ENCODE results near the gene SCN9A. TPM values are rescaled to one million over a fixed set of nuclear protein-coding genes. Genes with fewer than 3 reads are reported as not detected.
A peak's percentile ranks its signal among the peaks of the same experiment; 100 is the strongest.

Gene SCN9A
- total and polyA plus RNA-seq, 9 of the 15 experiments (the other 6 are each of a cell fraction or from before 2014, with no cell fraction given): 1.4 to 22.8 (median 7.1) TPM

- TF ChIP-seq, protein P1, sequence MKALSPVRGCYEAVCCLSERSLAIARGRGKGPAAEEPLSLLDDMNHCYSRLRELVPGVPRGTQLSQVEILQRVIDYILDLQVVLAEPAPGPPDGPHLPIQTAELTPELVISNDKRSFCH (CRISPR knock-in tag; IDR thresholded peaks at IDR 0.05): no peak
- TF ChIP-seq, protein P1 (tag; IDR thresholded peaks at IDR 0.05): no peak
- TF ChIP-seq ZNF592 (IDR thresholded peaks at IDR 0.05) (peak; percentile 63), DACH1 (IDR thresholded peaks at IDR 0.05; ENCODE audit: partially characterized antibody) (peak; percentile 4), NFRKB (IDR thresholded peaks at IDR 0.05; ENCODE audit: low read depth) (0 out of 2 replicates have a peak, but pooled peaks have one; percentile 16), RAD21 (CRISPR knock-in tag; conservative IDR thresholded peaks at IDR 0.05 in 1 of 2, IDR thresholded peaks at IDR 0.05 in 1 of 2) (peak; percentile 70 to 87), POLR2H (tag; IDR thresholded peaks at IDR 0.05; ENCODE audit: low read depth) (peak; percentile 39; the same call in 1 of the 2 replicates), NR2C2 (CRISPR knock-in tag; IDR thresholded peaks at IDR 0.05) (no peak), NR2C2 (tag; IDR thresholded peaks at IDR 0.05) (peak; percentile 12; the same call in 1 of the 2 replicates), CEBPG (CRISPR knock-in tag; IDR thresholded peaks at IDR 0.05) (no peak), CEBPG (tag; conservative IDR thresholded peaks at IDR 0.05 in 1 of 2, IDR thresholded peaks at IDR 0.05 in 1 of 2) (peak; percentile 32 to 68; a peak in 2 of 4 replicates), HSF4 (CRISPR knock-in tag; IDR thresholded peaks at IDR 0.05; ENCODE audit: borderline replicate concordance) (no peak), BRD4 (IDR thresholded peaks at IDR 0.05) (0 out of 2 replicates have a peak, but pooled peaks have one; percentile 46), RBM22 (IDR thresholded peaks at IDR 0.05; ENCODE audit: low read depth, low read length, poor library complexity, severe bottlenecking) (no peak), YY1 (IDR thresholded peaks at IDR 0.05; ENCODE audit: borderline replicate concordance in 1 of 3, control insufficient read depth in 1 of 3, extremely low read depth in 1 of 3, insufficient read depth in 3 of 3, insufficient read length in 1 of 3, insufficient replicate concordance in 2 of 3, low read depth in 1 of 3, low read length in 2 of 3) (peak in 1 of 3 experiments; percentile 70)
- TF ChIP-seq, protein P2, sequence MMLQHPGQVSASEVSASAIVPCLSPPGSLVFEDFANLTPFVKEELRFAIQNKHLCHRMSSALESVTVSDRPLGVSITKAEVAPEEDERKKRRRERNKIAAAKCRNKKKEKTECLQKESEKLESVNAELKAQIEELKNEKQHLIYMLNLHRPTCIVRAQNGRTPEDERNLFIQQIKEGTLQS (IDR thresholded peaks at IDR 0.05): peak; percentile 26; the same call in 1 of the 2 replicates
- TF ChIP-seq, protein P2 (CRISPR knock-in tag; conservative IDR thresholded peaks at IDR 0.05): no peak
- TF ChIP-seq, protein P3, sequence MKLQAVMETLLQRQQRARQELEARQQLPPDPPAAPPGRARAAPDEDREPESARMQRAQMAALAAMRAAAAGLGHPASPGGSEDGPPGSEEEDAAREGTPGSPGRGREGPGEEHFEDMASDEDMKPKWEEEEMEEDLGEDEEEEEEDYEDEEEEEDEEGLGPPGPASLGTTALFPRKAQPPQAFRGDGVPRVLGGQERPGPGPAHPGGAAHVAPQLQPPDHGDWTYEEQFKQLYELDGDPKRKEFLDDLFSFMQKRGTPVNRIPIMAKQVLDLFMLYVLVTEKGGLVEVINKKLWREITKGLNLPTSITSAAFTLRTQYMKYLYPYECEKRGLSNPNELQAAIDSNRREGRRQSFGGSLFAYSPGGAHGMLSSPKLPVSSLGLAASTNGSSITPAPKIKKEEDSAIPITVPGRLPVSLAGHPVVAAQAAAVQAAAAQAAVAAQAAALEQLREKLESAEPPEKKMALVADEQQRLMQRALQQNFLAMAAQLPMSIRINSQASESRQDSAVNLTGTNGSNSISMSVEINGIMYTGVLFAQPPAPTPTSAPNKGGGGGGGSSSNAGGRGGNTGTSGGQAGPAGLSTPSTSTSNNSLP (IDR thresholded peaks at IDR 0.05; ENCODE audit: borderline replicate concordance, low read depth, low read length): peak; percentile 63; the same call in 1 of the 2 replicates
Measured at GRCh38 chr2:166361351-166362153, 14.2 kb downstream of the SCN9A start (continued).
